ENCODE measurements around the gene CSAD.

DNA sequence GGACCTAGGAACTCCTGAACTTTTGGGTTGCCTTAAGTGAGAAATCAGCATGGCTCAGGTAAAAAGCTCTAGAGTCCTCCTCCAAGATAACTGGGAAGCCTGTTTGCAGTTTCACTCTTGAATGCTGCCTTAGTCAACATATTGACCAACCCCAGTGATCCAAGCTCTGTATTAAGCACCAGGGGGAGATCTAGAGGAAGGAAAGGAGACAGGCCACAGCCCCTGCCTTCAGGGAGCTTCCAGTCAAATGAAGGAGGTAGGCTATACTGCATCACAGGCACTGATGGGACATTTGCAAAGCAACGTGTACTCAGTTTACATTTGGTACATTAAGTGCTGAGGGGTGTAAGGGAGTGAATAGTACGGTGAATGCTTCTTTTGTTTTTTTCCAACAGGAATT is 1.2 kb upstream of the CSAD start:
- TF ChIP-seq POLR2A (IDR thresholded peaks at IDR 0.05) (no peak), POLR2AphosphoS5 (IDR thresholded peaks at IDR 0.05) (no peak)
